ENCODE results near the gene MEG3.

- TF ChIP-seq CTCF (conservative IDR thresholded peaks at IDR 0.05; ENCODE audit: low read length) = no peak
- TF ChIP-seq EZH2phosphoT487 (IDR thresholded peaks at IDR 0.05; ENCODE audit: borderline replicate concordance) = no peak
Observed at GRCh38 chr14:100807496-100807895, 18.4 kb upstream of the MEG3 start.

Measured in Loucy (cell line).